DLD1 (cell line): ENCODE data around the gene MRPS11.
"Not testable (repeated sequence)": the region's sequence is repeated elsewhere in the genome, so short reads cannot be mapped to it uniquely, and the experiment has no call there.

Experiments
- in situ Hi-C: cut with HindIII; loops from 2 replicates; pipeline ENCODE4 v1.10.0; 2017; ENCODE audit warnings: low sequenced_read_pairs

MRPS11 gene

DNA sequence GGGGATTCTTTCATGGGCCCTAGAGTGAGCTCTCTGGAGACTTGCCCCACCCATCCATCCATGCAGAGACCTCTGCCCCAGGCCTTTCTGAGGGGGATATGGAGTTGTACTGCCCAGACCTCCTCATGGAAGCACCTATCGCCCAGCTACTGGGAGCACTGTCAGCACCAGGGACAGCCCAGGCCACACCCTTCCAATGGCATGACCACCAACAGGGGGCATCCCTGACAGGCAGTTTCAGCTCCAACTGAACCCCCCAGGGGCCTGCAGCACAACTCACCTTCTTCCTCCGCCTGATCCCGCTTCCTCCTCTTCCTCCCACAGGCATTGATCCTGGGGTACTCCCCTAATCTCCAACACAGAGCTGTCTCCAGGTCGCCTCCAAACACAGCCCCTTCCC lies 21.8 kb downstream of the MRPS11 start:
- in situ Hi-C loops, result no loop called here

DNA sequence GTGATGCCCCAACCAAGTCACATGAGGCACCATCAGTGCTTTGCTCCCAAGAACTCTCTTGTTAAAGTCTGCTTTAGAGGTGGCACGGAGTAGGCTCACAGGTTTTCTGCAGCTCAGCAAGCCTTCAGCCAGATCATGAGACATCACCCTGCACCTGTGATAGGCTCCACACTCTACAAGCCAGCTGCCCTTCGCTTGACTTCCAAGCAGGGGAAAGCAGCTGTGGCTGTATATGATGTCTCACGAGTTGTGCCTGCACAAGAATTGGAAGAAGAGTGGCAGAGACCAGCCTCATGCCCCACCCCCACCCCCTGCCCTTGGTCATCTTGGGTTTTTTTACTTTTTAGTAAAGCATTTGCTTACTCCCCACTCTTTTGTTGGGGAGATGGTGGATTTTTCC lies 22.5 kb downstream of the MRPS11 start:
- in situ Hi-C loops, result no loop called here

- in situ Hi-C loops, result no loop called here
Measured at GRCh38 chr15:88491158-88491557, 23.6 kb downstream of the MRPS11 start.

DNA sequence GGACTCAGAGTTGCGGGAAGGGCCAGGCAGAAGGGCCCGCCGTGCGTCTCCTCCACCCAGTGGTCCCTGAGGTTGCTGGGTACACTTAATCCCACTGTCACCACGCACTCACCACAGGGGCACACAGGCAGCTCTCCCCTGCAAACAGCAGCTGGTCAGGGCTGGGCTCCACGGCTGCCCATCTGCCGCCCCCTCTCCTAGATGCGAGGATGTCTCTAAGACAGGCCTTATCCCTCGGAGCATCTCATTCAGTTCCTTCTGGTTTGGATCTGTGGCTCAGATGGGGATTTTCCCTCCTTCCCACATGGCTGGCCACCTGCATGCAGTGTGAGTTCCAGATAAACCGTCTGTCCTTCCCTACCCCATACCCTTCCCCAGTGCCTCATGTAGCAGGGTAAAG lies 26.3 kb downstream of the MRPS11 start:
- in situ Hi-C loops, result no loop called here

- in situ Hi-C loops, result no loop called here
Measured at GRCh38 chr15:88497109-88497765, 29.7 kb downstream of the MRPS11 start.

DNA sequence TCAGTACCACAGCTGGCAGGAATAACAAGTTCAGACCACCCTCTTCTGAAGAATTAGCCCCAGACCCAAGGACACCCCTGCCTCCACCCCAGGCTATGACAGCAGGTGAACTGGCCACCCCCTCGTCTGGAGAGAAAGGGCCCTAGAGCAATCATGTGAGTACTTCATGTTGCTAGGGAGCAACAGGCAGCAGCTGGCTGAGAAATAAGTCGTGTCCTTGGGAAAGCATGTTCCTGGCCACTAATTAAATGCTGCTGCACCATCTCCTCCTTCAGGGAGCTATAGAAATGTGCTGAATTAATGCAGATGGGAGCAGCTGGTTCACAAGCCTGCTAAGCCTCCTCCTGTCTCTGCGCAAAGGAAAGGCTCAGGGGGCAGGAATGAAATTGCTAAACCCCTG lies 31.5 kb downstream of the MRPS11 start:
- in situ Hi-C loops, result no loop called here

GRCh38 chr15:88504445-88504844 lies 36.9 kb downstream of the MRPS11 start:
- in situ Hi-C loops, result no loop called here

- in situ Hi-C loops, result no loop called here
Measured at GRCh38 chr15:88505721-88506120, 38.2 kb downstream of the MRPS11 start.

- in situ Hi-C loops, result no loop called here
Measured at GRCh38 chr15:88506628-88507027, 39.1 kb downstream of the MRPS11 start.

- in situ Hi-C loops, result no loop called here
Measured at GRCh38 chr15:88509321-88509720, 41.8 kb downstream of the MRPS11 start.

GRCh38 chr15:88509964-88510363 lies 42.5 kb downstream of the MRPS11 start:
- in situ Hi-C loops, result no loop called here

DNA sequence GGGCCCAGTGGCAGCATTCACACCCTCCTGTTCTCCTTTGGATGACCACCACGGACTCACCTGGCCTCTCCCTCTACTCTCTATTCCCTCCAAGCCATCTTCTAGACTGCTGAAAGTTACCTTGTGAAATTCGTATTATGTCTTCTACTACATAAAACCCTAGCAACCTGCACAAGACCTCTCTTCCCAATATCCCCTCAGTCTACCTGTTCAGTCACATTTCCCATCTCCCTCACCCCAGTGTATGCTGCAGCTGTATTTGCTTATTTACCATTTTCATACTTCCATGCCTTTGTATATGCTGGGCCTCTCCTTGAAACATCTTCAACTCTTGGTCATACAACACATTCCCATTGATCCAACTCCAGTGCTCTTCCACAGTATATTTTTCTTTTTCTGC lies 43.7 kb downstream of the MRPS11 start:
- in situ Hi-C loops, result no loop called here

DNA sequence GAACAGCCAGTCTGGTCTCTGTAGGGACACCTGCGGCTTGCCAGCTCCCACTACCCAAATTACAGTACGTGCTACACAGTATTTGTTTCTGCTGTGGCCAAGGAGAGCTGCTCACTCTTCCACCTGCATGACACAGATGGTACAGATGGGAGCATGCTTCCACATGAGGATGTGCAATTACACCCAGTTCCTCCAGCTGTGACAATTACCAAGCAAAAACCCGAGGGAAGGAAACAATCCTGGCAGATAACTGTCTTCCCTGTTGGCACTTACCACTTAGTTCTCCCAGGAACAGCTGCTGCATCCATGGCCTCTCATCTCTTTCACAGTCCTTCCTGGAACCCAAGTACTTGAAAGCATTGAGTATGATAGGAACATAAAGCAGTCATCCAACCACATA lies 44.6 kb downstream of the MRPS11 start:
- in situ Hi-C loops, result no loop called here

GRCh38 chr15:88512601-88513000 lies 45.1 kb downstream of the MRPS11 start:
- in situ Hi-C loops, result no loop called here

- in situ Hi-C loops, result no loop called here
Measured at GRCh38 chr15:88513195-88513594, 45.7 kb downstream of the MRPS11 start.

GRCh38 chr15:88518903-88519302 lies 51.4 kb downstream of the MRPS11 start:
- in situ Hi-C loops, result no loop called here

- in situ Hi-C loops, result not testable (repeated sequence)
Measured at GRCh38 chr15:88524094-88524493, 56.6 kb downstream of the MRPS11 start.

DNA sequence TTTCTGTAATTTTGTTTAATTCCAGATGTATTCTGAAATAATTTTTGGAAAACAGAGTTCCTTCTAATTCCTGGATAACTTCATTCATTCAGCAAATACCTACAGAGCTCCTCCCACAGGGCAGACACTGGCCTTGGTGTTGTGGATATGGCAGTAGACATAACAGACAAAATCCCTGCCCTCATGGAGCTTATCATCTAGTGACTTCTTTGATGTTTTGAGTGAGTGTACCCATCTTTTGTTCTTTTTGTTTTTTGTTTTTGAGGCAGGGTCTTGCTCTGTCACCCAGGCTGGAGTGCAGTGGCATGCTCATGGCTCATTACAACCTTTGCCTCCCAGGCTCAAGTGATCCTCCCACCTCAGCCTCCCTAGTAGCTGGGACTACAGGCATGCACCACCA lies 57.9 kb downstream of the MRPS11 start:
- in situ Hi-C loops, result no loop called here

GRCh38 chr15:88526247-88526879 lies 58.9 kb downstream of the MRPS11 start:
- in situ Hi-C loops, result no loop called here

DNA sequence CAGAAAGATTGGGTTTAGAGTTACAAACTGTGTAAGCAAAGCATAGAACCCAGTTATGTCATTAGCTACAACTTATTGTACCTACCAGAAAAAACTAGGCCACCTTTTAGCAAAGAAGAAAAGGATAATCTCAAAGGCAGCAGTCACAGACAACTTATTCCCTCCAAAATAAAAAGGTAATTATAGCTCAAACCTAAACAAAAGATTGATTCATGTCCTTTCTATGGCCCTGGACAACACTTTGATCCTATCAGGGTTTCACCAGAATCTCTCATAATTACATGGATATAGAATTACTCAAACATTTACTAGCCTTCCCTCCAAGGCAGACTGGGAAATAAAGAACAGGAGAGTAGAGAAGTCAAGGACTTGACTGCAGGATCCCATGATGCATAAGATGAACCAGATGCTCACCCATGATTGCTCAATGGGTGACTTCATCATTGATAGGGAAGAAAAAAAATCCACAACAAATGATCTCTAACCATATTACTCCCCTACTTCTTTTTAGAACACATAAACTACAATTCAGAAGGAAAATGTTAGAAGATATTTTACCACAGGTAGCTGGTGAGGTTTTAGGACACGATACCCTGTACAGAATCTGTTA lies 61.6 kb downstream of the MRPS11 start:
- in situ Hi-C loops, result no loop called here
